GM18951 (cell line): ENCODE data around the gene ZNF224.

Source experiments
- POLR2A ChIP-seq: IDR thresholded peaks from 4 replicates; pipeline ENCODE4 v1.6.1; 2011; ENCODE audit warnings: mild to moderate bottlenecking; ENCODE audit not compliant: insufficient read length, insufficient read depth; ENCODE audit errors: extremely low read depth
- in situ Hi-C: fragments of 300-500 bp; cut with MboI; formaldehyde crosslinking; loops from one replicate; pipeline ENCODE4 v1.12.0; 2022; ENCODE audit warnings: low sequenced_read_pairs, mixed read lengths, inconsistent platforms; ENCODE audit not compliant: unreplicated experiment

ZNF224 gene

DNA sequence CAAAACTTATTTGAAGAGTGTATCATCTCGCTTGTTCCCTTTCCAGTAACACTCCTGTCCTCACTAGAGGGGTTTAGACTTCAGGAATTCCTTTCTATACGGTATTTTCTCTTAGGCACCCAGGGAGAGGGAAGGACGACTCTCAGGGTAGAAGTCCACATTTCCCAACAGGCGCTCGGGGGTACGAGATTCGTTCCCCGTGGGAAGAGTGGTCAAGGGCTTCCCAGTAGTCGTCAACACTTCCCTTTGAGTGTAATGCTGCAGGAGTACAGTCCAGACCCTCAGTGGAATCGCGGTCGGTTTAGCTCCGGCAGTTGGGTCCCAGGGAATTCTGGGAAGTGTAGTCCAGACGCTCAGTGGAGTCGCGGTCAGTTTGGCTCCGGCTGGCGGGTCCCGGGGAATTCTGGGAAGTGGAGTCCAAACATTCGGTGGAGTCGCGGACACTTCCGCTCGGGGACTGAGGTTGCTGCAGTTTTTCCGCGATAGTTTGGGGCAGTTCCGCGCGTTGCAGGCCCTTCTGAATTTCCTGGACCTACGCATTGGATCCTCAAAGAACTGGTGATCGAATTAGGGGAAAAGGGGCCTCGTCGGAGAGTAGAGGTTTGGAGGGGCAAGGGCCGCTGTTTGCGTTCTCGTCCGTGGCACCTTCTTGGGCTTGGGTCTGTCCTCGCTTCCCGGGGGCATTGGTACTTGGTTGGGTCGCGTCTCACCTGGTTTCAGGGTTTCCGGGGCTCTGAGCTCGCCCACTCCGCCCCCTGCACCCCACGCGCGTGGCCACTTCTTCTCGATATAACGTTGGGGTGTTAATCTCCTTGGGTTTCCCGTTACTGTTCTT lies at the start of gene ZNF224:
TSS of gene ZNF224 (plus strand) at position 431 of the 835 bp plus-strand sequence. CDS start 3,513 bp downstream, outside the sequence.
- TF ChIP-seq POLR2A: peak; percentile 59
- in situ Hi-C loops: no loop called here

- TF ChIP-seq POLR2A: no peak
Measured at GRCh38 chr19:44050740-44051649, 43.2 kb upstream of the ZNF224 start.

DNA sequence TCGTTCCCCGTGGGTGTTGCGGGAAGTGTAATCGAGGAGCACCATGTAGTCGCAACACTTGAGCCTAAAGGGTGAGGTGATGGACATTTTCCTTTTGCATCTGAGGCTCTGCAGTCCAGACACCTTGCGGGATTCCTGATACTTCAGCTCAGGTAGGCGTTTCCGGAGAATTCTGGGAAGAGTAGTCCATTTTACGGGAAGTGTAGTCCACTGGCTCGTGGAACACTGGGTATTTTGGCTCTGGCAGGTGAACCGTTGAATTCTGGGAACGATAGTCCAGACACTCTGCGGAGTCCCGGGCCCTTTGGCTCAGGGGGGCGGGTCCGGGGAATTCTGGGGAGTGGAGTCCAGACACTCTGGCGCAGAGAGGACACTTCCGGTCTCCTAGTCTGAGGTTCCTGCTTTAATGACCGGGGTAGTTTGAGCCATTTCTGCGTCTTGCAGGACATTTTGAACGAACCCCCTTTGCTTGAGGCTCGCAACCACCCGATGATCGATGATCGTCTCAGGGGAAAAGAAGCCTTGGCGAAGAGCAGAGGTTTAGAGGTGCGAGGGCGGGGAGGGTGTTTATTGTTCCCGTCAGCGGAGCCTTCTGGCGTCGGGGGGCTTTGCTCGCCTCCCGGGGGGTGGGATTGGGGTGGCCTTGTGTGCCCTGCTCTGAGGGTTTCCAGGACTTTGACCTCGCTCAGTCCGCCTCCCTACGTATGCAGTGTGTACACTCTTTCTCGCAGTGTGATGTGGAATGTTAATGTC lies 42.3 kb upstream of the ZNF224 start, which contains the start of gene ZNF223:
TSS of gene ZNF223 (plus strand) at position 387 of the 753 bp plus-strand sequence. CDS start 3,141 bp downstream, outside the sequence.
- in situ Hi-C loops: no loop called here
- peak; percentile 50 for TF ChIP-seq POLR2A

More at GRCh38 chr19:44050740-44051649, 43.2 kb upstream of the ZNF224 start:
- in situ Hi-C loops: no loop called here

GRCh38 chr19:44055870-44056269 lies 38.3 kb upstream of the ZNF224 start:
- TF ChIP-seq POLR2A: no peak
- in situ Hi-C loops: no loop called here

- in situ Hi-C loops: no loop called here
- no peak for TF ChIP-seq POLR2A
Measured at GRCh38 chr19:44059229-44059628, 34.9 kb upstream of the ZNF224 start.

- TF ChIP-seq POLR2A: no peak
- in situ Hi-C loops: no loop called here
Measured at GRCh38 chr19:44061038-44061437, 33.1 kb upstream of the ZNF224 start.

- in situ Hi-C loops: no loop called here
- TF ChIP-seq POLR2A: no peak
Measured at GRCh38 chr19:44066305-44066704, 27.9 kb upstream of the ZNF224 start.

DNA sequence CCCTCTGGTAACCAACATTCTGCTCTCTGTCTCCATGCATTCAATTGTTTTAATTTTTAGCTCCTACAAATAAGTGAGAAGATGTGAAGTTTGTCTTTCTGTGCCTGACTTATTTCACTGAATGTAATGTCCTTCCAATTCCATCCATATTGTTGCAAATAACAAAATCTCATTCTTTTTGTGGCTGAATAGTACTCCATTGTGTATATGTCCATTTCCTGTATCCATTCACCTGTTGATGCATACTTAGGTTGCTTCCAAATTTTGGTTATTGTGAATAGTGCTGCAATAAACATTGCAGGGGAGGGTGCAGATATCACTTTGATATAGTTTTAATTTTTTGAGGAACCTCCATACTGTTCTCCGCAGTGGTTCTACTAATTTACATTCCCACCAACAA lies 24.7 kb upstream of the ZNF224 start:
- in situ Hi-C loops: no loop called here
- TF ChIP-seq POLR2A: no peak

DNA sequence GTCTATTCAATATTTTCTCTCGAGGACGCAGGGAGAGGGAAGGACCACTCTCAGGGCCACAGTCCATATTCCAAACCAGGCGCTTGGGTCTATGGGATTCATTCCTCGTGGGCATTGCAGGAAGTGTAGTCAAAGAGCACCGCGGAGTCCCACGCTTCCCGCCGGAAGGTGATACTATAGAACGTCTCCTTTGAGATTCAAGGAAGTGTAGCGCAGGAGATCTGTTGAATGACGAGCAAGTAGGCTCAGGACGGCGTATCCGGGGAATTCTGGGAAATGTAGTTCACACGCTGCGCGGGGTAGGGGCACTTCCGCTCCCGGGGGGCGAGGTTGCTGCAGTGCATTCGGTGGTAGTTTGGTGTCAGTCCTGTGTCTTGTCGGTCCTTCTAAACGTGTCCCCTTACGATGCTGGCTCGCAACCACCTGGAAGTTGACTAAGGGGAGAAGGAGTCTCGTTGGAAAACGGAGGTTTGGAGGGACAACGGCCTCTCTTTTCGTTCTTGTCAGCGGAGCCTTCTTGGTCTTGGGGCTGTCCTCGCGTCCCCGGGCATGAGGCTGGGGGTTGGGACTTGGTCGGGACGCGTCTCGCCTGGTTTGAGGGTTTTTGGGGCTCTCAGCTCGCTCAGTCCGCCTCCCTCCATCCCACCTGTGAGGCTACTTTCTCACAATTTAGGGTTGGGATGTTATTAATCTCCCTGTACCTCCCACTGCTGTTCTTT lies 22.2 kb upstream of the ZNF224 start, which contains the start of gene ZNF284:
TSS of gene ZNF284 (plus strand) at position 336 of the 719 bp plus-strand sequence. CDS start 4,231 bp downstream, outside the sequence.
- TF ChIP-seq POLR2A: peak; percentile 61
- in situ Hi-C loops: no loop called here

GRCh38 chr19:44072543-44073401 lies 21.4 kb upstream of the ZNF224 start:
- in situ Hi-C loops: no loop called here

GRCh38 chr19:44076325-44076724 lies 17.8 kb upstream of the ZNF224 start:
- no peak for TF ChIP-seq POLR2A
- in situ Hi-C loops: no loop called here

More at GRCh38 chr19:44072543-44073401, 21.4 kb upstream of the ZNF224 start:
- TF ChIP-seq POLR2A: no peak

DNA sequence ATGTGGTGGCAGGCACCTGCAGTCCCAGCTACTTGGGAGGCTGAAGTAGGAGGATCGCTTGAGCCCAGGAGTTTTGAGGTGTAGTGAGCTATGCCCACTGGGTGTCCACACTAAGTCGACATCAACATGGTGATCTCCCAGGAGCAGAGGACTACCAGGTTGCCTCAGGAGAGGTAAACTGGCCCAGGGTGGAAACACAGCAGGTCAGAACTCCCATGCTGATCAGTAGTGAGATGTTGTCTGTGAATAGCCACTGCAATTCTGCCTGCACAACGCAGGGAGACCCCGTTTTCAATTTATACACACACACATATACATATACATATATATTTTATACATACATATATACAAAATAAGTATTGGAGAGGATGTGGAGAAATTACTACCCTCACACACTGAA lies 2.1 kb upstream of the ZNF224 start:
- TF ChIP-seq POLR2A: no peak
- in situ Hi-C loops: no loop called here
